ENCODE data around the gene DAB2IP.

DAB2IP gene

GRCh38 chr9:121765021-121765950, 113.9 kb downstream of the DAB2IP start:
- DNase-seq (ENCODE audit: low spot score) = no peak
- no peak for TF ChIP-seq CTCF (IDR thresholded peaks at IDR 0.05; ENCODE audit: extremely low read depth, insufficient read depth, missing control alignments)
- in situ Hi-C loops (cut with MboI; ENCODE audit: low pct_unique_long_range_greater_than_20kb, low sequenced_read_pairs, unreplicated experiment) = no loop called here

- in situ Hi-C loops (cut with MboI; ENCODE audit: low pct_unique_long_range_greater_than_20kb, low sequenced_read_pairs, unreplicated experiment) = no loop called here
- DNase-seq (ENCODE audit: low spot score) = no peak
- no peak for TF ChIP-seq CTCF (IDR thresholded peaks at IDR 0.05; ENCODE audit: extremely low read depth, insufficient read depth, missing control alignments)
These were observed 114.7 kb downstream of the DAB2IP start for GRCh38 chr9:121766081-121766683.

GRCh38 chr9:121767171-121767769, 115.8 kb downstream of the DAB2IP start:
- no peak for TF ChIP-seq CTCF (IDR thresholded peaks at IDR 0.05; ENCODE audit: extremely low read depth, insufficient read depth, missing control alignments)
- in situ Hi-C loops (cut with MboI; ENCODE audit: low pct_unique_long_range_greater_than_20kb, low sequenced_read_pairs, unreplicated experiment) = no loop called here
- DNase-seq (ENCODE audit: low spot score) = no peak

- no peak for TF ChIP-seq CTCF (IDR thresholded peaks at IDR 0.05; ENCODE audit: extremely low read depth, insufficient read depth, missing control alignments)
- DNase-seq (ENCODE audit: low spot score) = no peak
- in situ Hi-C loops (cut with MboI; ENCODE audit: low pct_unique_long_range_greater_than_20kb, low sequenced_read_pairs, unreplicated experiment) = no loop called here
These were observed 117.1 kb downstream of the DAB2IP start for GRCh38 chr9:121768416-121769015.

GRCh38 chr9:121769939-121770338, 118.5 kb downstream of the DAB2IP start:
- DNase-seq (ENCODE audit: low spot score) = no peak
- in situ Hi-C loops (cut with MboI; ENCODE audit: low pct_unique_long_range_greater_than_20kb, low sequenced_read_pairs, unreplicated experiment) = no loop called here
- no peak for TF ChIP-seq CTCF (IDR thresholded peaks at IDR 0.05; ENCODE audit: extremely low read depth, insufficient read depth, missing control alignments)

Data from GM13977 (cell line).